ENCODE measurements around the gene BOLA1. TPM values are rescaled to one million over a fixed set of nuclear protein-coding genes. Genes with fewer than 3 reads are reported as not detected.

BOLA1 gene
- total and polyA plus RNA-seq, 2 of the 13 experiments (the other 11 are each of a cell fraction or from before 2014, with no cell fraction given) = 3.2 to 4.2 TPM

- TF ChIP-seq ISL2 (CRISPR knock-in tag; IDR thresholded peaks at IDR 0.05) (peak; percentile 49; the same call in 1 of the 2 replicates), ARNT2 (CRISPR knock-in tag; IDR thresholded peaks at IDR 0.05; ENCODE audit: low read depth) (no peak), THAP9 (CRISPR knock-in tag; IDR thresholded peaks at IDR 0.05; ENCODE audit: borderline replicate concordance) (no peak; the same call in 1 of the 2 replicates), ZFYVE20 (CRISPR knock-in tag; IDR thresholded peaks at IDR 0.05; ENCODE audit: borderline replicate concordance, low read depth) (no peak), ZNF235 (CRISPR knock-in tag; IDR thresholded peaks at IDR 0.05; ENCODE audit: borderline replicate concordance) (no peak), SP140L (CRISPR knock-in tag; IDR thresholded peaks at IDR 0.05; ENCODE audit: borderline replicate concordance) (no peak), DPF2 (CRISPR knock-in tag; IDR thresholded peaks at IDR 0.05; ENCODE audit: borderline replicate concordance, low read depth) (no peak), SALL1 (CRISPR knock-in tag; IDR thresholded peaks at IDR 0.05) (peak; percentile 9; the same call in 1 of the 2 replicates), MTF1 (CRISPR knock-in tag; IDR thresholded peaks at IDR 0.05) (no peak), IRF9 (CRISPR knock-in tag; IDR thresholded peaks at IDR 0.05; ENCODE audit: borderline replicate concordance) (no peak), SP2 (CRISPR knock-in tag; IDR thresholded peaks at IDR 0.05) (peak; percentile 25; the same call in 1 of the 2 replicates), ZNF572 (CRISPR knock-in tag; IDR thresholded peaks at IDR 0.05) (no peak), SALL2 (CRISPR knock-in tag; IDR thresholded peaks at IDR 0.05) (0 out of 2 replicates have a peak, but pooled peaks have one; percentile 51), ZNF607 (CRISPR knock-in tag; IDR thresholded peaks at IDR 0.05; ENCODE audit: borderline replicate concordance) (no peak), ETV5 (CRISPR knock-in tag; IDR thresholded peaks at IDR 0.05; ENCODE audit: borderline replicate concordance) (no peak), SIN3A (IDR thresholded peaks at IDR 0.05; ENCODE audit: borderline replicate concordance, low read depth, low read length) (no peak; the same call in 1 of the 2 replicates), BCL6 (CRISPR knock-in tag; IDR thresholded peaks at IDR 0.05) (no peak), KDM4B (CRISPR knock-in tag; IDR thresholded peaks at IDR 0.05) (no peak), MED13 (CRISPR knock-in tag; IDR thresholded peaks at IDR 0.05) (0 out of 2 replicates have a peak, but pooled peaks have one; percentile 69), SNAI1 (CRISPR knock-in tag; IDR thresholded peaks at IDR 0.05; ENCODE audit: borderline replicate concordance) (no peak), SIX4 (CRISPR knock-in tag; IDR thresholded peaks at IDR 0.05) (no peak), JUN (CRISPR knock-in tag; IDR thresholded peaks at IDR 0.05) (0 out of 2 replicates have a peak, but pooled peaks have one; percentile 40), IKZF5 (CRISPR knock-in tag; IDR thresholded peaks at IDR 0.05) (peak; percentile 13; the same call in 1 of the 2 replicates), RBM22 (optimal IDR thresholded peaks at IDR 0.05; ENCODE audit: low read length) (peak; percentile 80), ZSCAN20 (CRISPR knock-in tag; IDR thresholded peaks at IDR 0.05; ENCODE audit: borderline replicate concordance) (0 out of 2 replicates have a peak, but pooled peaks have one; percentile 35), ZNF629 (CRISPR knock-in tag; conservative IDR thresholded peaks at IDR 0.05) (0 out of 2 replicates have a peak, but pooled peaks have one; percentile 20)
These were observed 10.9 kb upstream of the BOLA1 start (continued) for GRCh38 chr1:149888247-149888998.

All from HepG2 (cell line).